Activated CD4-positive, alpha-beta memory T cell treated with anti-CD3 and anti-CD28 coated beads for 36 hours (primary cell): ENCODE measurements around the gene FHIT. TPM values are rescaled to one million over a fixed set of nuclear protein-coding genes. Genes with fewer than 3 reads are reported as not detected.

ENCODE experiments used
- CTCF ChIA-PET: fragments of 350-600 bp; sonication (Branson Sonifier 250); formaldehyde crosslinking; loops from one replicate; lab custom pipeline; 2021; ENCODE audit warnings: antibody characterized with exemption, inconsistent platforms; lab: Charles Lee
- POLR2A ChIA-PET: fragments of 350-600 bp; sonication (Branson Sonifier 250); formaldehyde crosslinking; loops from one replicate; lab custom pipeline; 2021; ENCODE audit warnings: antibody characterized with exemption; lab: Charles Lee
- DNase-seq: peaks from one replicate; pipeline ENCODE4 v3.0.0-alpha.2; 2020
- H3K27ac Mint-ChIP-seq: one replicate; pipeline ENCODE4 v1.8.0; 2021; ENCODE audit warnings: mixed read lengths
- H3K27me3 Mint-ChIP-seq: one replicate; pipeline ENCODE4 v1.8.0; 2021; ENCODE audit warnings: mixed read lengths
- H3K36me3 Mint-ChIP-seq: one replicate; pipeline ENCODE4 v1.8.0; 2021; ENCODE audit warnings: mixed read lengths
- H3K4me1 Mint-ChIP-seq: one replicate; pipeline ENCODE4 v1.8.0; 2021; ENCODE audit warnings: low read depth, mixed read lengths
- H3K4me3 Mint-ChIP-seq: one replicate; pipeline ENCODE4 v1.8.0; 2021; ENCODE audit warnings: mild to moderate bottlenecking, mixed read lengths
- H3K9me3 Mint-ChIP-seq: one replicate; pipeline ENCODE4 v1.8.0; 2021; ENCODE audit warnings: mixed read lengths
- intact Hi-C: fragments of 100-400 bp; cut with micrococcal nuclease; formaldehyde crosslinking; loops from one replicate; pipeline ENCODE4 v1.15.1; 2023
- total RNA-seq, 2 experiments: library from RNA; stranded (reverse); gene quantifications; one replicate each; pipeline ENCODE4 v1.2.3, GENCODE V29; 2021

FHIT gene
- total RNA-seq, 2 experiments from 2014 or later = 7.2 to 8.7 TPM

DNA sequence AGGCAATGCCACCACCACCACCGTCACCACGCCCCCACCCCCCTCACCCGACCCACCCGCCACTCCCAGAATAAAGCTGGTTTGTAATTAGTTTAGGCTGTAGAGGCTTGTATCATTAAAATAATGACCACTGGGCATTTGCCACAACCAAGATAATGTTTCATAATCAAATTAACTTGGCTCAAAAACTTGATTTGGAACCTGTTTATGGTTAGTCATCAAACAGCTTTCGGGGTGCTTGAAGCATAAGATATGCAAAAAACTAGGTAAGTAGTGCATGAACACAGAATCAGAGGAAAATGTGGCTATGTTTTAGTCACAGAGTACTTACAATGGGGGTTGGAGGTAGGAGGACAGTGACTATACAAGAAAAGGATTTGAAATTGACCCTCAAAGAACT lies 115.1 kb downstream of the FHIT start:
- no peaks in the 10 kb centered on the region for H3K27me3 Mint-ChIP-seq
- no peak overlapping the region for H3K27ac Mint-ChIP-seq
- no peaks in the 10 kb centered on the region for H3K9me3 Mint-ChIP-seq
- ChIA-PET POLR2A (no interaction called here), CTCF (no interaction called here)
- no peak overlapping the region for H3K4me3 Mint-ChIP-seq
- intact Hi-C loops = no loop called here
- no peaks in the 10 kb centered on the region for H3K36me3 Mint-ChIP-seq
- no peaks in the 10 kb centered on the region for H3K4me1 Mint-ChIP-seq
- no peak for DNase-seq

GRCh38 chr3:61134532-61134931 lies 116.7 kb downstream of the FHIT start:
- no peak overlapping the region for H3K27ac Mint-ChIP-seq
- intact Hi-C loops = no loop called here
- H3K9me3 Mint-ChIP-seq = no peaks in the 10 kb centered on the region
- H3K4me3 Mint-ChIP-seq = no peak overlapping the region
- H3K27me3 Mint-ChIP-seq = no peaks in the 10 kb centered on the region
- ChIA-PET CTCF (no interaction called here), POLR2A (no interaction called here)
- H3K36me3 Mint-ChIP-seq = no peaks in the 10 kb centered on the region
- no peak for DNase-seq
- no peaks in the 10 kb centered on the region for H3K4me1 Mint-ChIP-seq

GRCh38 chr3:61132062-61132461 lies 119.2 kb downstream of the FHIT start:
- intact Hi-C loops = no loop called here
- H3K4me3 Mint-ChIP-seq = no peak overlapping the region
- H3K36me3 Mint-ChIP-seq = no peaks in the 10 kb centered on the region
- ChIA-PET CTCF (no interaction called here), POLR2A (no interaction called here)
- H3K9me3 Mint-ChIP-seq = no peaks in the 10 kb centered on the region
- DNase-seq = no peak
- no peaks in the 10 kb centered on the region for H3K27me3 Mint-ChIP-seq
- H3K27ac Mint-ChIP-seq = no peak overlapping the region
- no peaks in the 10 kb centered on the region for H3K4me1 Mint-ChIP-seq

- ChIA-PET CTCF (no interaction called here), POLR2A (no interaction called here)
- no peaks in the 10 kb centered on the region for H3K36me3 Mint-ChIP-seq
- H3K4me1 Mint-ChIP-seq = no peaks in the 10 kb centered on the region
- H3K9me3 Mint-ChIP-seq = peaks cover 14% of the 10 kb centered on the region
- no peak overlapping the region for H3K27ac Mint-ChIP-seq
- no peak for DNase-seq
- no peak overlapping the region for H3K4me3 Mint-ChIP-seq
- intact Hi-C loops = no loop called here
- no peaks in the 10 kb centered on the region for H3K27me3 Mint-ChIP-seq
Measured at GRCh38 chr3:61118830-61119229, 132.4 kb downstream of the FHIT start.

DNA sequence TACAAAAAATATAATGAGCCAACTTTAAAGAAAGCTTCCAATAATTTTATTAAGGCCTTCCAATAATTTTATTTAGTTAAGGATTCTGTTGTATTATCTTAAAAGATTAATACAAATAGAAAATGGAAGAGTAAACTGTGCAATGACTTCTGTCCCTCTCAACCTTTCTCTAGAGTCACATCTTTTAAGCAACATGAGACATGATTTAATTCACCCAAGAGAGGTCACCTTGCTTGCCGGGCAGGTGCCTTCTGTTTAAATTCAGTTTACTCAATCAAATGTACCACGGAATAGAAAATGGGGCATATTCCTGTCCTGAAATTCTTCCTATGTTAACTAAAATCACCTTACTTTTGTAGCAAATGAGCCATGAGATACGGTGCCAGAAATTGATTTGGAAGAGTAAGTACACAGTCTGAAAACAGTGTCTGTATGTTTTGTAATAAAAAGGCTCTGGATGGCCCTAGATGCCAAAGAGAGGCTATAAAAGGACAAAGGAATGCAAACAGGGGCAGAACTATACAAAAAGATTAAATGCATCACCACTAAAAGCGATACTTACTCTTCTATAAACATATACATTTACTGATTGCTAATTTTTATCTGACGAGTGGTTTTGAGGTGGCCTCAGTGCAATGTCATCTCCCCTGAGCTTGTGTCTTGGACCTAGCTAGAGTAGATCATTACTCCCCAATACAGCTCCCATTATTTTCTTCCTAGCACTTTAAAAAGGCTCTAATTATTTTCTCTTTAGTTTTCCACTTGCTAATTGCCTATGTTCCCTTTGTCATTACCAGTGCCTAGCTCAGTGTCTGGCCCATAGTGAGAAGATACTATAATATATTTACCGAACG lies 134.0 kb downstream of the FHIT start:
- no peak overlapping the region for H3K27ac Mint-ChIP-seq

DNA sequence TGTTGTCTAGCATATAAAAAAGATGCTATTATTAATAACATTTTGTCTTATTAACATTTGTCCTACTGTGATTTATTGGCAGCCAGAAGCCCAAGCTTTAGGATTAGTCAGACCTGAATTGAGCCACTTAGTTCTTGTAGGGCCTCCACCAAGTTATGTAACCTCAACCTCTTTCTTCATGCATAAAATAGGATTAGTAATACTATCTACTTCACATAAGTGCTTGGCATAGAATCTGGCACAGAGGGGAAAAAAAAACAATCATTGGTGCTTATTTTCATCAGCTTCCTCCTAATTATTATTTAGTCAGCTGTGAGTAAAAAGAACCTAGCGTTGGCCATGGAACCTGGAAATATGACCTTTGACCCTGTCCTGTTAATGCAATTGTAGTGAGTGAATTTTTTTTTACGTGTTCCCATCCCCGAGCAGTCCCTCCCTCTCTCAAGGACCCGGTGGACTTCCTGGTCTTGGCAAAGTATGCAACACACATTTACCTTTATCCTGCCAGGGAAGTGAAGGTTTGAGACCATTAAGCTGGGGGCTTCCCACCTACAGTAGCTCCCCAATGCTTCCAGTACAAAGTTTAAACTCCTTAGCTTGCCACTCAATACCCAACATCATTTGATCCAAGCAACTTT lies 136.8 kb downstream of the FHIT start:
- H3K4me1 Mint-ChIP-seq = peaks cover 7% of the 10 kb centered on the region
- H3K27ac Mint-ChIP-seq = no peak overlapping the region
- no peak for DNase-seq
- H3K36me3 Mint-ChIP-seq = no peaks in the 10 kb centered on the region
- H3K9me3 Mint-ChIP-seq = no peaks in the 10 kb centered on the region
- ChIA-PET POLR2A (no interaction called here), CTCF (no interaction called here)
- intact Hi-C loops = no loop called here
- no peak overlapping the region for H3K4me3 Mint-ChIP-seq
- no peaks in the 10 kb centered on the region for H3K27me3 Mint-ChIP-seq

More for the DNA sequence above, 134.0 kb downstream of the FHIT start:
- Mint-ChIP-seq H3K9me3 (peaks cover 13% of the 10 kb centered on the region), H3K4me3 (no peak overlapping the region), H3K4me1 (peaks cover 4% of the 10 kb centered on the region), H3K27me3 (no peaks in the 10 kb centered on the region), H3K36me3 (no peaks in the 10 kb centered on the region)
- DNase-seq = no peak
- CTCF ChIA-PET = no interaction called here
- intact Hi-C loops = no loop called here
- POLR2A ChIA-PET = no interaction called here

- H3K27ac Mint-ChIP-seq = no peak overlapping the region
- ChIA-PET CTCF (no interaction called here), POLR2A (no interaction called here)
- intact Hi-C loops = no loop called here
- peaks cover 7% of the 10 kb centered on the region for H3K4me1 Mint-ChIP-seq
- no peak overlapping the region for H3K4me3 Mint-ChIP-seq
- peak; percentile 27 for DNase-seq
- peaks cover 4% of the 10 kb centered on the region for H3K9me3 Mint-ChIP-seq
- H3K27me3 Mint-ChIP-seq = no peaks in the 10 kb centered on the region
- no peaks in the 10 kb centered on the region for H3K36me3 Mint-ChIP-seq
Measured at GRCh38 chr3:61111825-61112224, 139.4 kb downstream of the FHIT start.

GRCh38 chr3:61110576-61110975 lies 140.7 kb downstream of the FHIT start:
- CTCF ChIA-PET = no interaction called here
- no peak for DNase-seq
- H3K9me3 Mint-ChIP-seq = peaks cover 4% of the 10 kb centered on the region
- no peak overlapping the region for H3K4me3 Mint-ChIP-seq
- intact Hi-C loops = no loop called here
- H3K36me3 Mint-ChIP-seq = no peaks in the 10 kb centered on the region
- no peaks in the 10 kb centered on the region for H3K27me3 Mint-ChIP-seq
- peaks cover 7% of the 10 kb centered on the region for H3K4me1 Mint-ChIP-seq
- no peak overlapping the region for H3K27ac Mint-ChIP-seq
- POLR2A ChIA-PET = interaction anchor here (0.6 kb wide), 1 partner anchor 57 kb away, joined by 4 read pairs; no protein-coding TSS in a partner anchor

DNA sequence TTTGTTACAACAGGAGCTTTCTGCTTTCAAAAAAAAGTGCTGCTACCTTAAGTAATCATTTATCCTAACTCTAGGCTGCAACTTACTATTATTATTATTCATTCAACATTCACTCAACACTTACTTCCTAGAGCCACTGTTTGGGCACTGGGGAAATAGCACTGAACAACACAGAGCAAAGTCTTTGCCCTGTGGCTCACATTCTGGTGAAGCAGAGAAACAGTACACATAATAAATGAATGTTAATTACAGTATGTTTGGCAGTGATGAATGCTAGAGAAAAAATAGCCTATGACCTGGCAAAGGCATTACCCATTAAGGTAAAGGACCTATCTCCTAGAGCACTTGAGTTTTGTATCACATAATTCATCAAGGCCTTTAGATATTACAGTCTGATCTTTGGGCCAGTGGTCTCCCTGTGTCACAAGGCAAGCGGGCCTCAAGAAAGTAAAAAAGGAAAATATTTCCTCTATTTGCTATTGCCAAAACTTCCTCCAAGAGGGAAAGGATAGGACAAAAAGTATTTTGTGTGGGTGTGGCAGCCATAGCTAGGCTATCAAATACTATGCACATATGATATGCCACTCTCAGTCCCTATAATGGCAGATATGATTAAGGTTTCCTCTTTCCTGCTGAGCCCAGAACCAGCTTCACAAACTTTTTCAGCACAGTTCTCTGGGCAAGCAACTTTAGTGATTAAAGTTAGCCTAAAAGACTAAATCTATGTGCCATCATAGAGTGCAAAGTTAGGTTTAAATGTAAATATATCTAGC lies 142.8 kb downstream of the FHIT start:
- ChIA-PET CTCF (no interaction called here), POLR2A (no interaction called here)
- H3K27me3 Mint-ChIP-seq = no peaks in the 10 kb centered on the region
- H3K4me3 Mint-ChIP-seq = no peak overlapping the region
- no peak for DNase-seq
- H3K9me3 Mint-ChIP-seq = peaks cover 8% of the 10 kb centered on the region
- peaks cover 7% of the 10 kb centered on the region for H3K4me1 Mint-ChIP-seq
- intact Hi-C loops = no loop called here
- no peak overlapping the region for H3K27ac Mint-ChIP-seq
- H3K36me3 Mint-ChIP-seq = no peaks in the 10 kb centered on the region

GRCh38 chr3:61094608-61095007 lies 156.6 kb downstream of the FHIT start:
- CTCF ChIA-PET = no interaction called here
- POLR2A ChIA-PET = no interaction called here
- no peaks in the 10 kb centered on the region for H3K27me3 Mint-ChIP-seq
- intact Hi-C loops = no loop called here
- no peaks in the 10 kb centered on the region for H3K4me1 Mint-ChIP-seq
- DNase-seq = no peak
- H3K9me3 Mint-ChIP-seq = peaks cover 3% of the 10 kb centered on the region
- H3K36me3 Mint-ChIP-seq = no peaks in the 10 kb centered on the region
- H3K4me3 Mint-ChIP-seq = no peak overlapping the region
- no peak overlapping the region for H3K27ac Mint-ChIP-seq

DNA sequence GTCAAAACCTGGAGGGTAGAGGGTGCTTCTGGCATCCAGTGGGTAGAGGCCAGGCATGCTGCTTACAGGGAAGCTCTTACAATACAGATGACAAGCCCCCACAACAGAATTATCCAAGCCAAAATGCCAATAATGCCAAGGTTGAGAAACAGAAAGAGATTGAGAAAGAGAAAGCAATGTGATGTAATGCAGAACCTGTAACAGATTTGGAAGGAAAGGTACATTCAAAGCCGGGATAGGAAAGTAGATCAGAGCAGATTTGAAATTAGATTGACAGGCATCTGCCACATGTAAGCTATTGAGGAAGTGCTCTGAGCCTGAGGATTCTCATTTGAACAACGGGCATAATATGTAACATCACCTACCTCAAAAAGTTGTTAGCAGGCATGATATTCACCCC lies 157.9 kb downstream of the FHIT start:
- no peak for DNase-seq
- ChIA-PET POLR2A (no interaction called here), CTCF (no interaction called here)
- intact Hi-C loops = no loop called here
- Mint-ChIP-seq H3K4me1 (no peaks in the 10 kb centered on the region), H3K4me3 (no peak overlapping the region), H3K27me3 (no peaks in the 10 kb centered on the region), H3K36me3 (no peaks in the 10 kb centered on the region), H3K27ac (no peak overlapping the region), H3K9me3 (no peaks in the 10 kb centered on the region)

- DNase-seq = no peak
- POLR2A ChIA-PET = no interaction called here
- Mint-ChIP-seq H3K36me3 (no peaks in the 10 kb centered on the region), H3K27me3 (no peaks in the 10 kb centered on the region), H3K9me3 (no peaks in the 10 kb centered on the region), H3K4me3 (no peak overlapping the region), H3K4me1 (no peaks in the 10 kb centered on the region), H3K27ac (no peak overlapping the region)
- CTCF ChIA-PET = no interaction called here
- intact Hi-C loops = no loop called here
Measured at GRCh38 chr3:61092870-61093269, 158.4 kb downstream of the FHIT start.
